GM18873 (cell line): Measurements from ENCODE around the gene ENTPD7.
A peak's percentile ranks its signal among the peaks of the same experiment; 100 is the strongest.
"Not testable (repeated sequence)": the region's sequence is repeated elsewhere in the genome, so short reads cannot be mapped to it uniquely, and the experiment has no call there.

Experiments
- ATAC-seq: cut with Tn5 transposase; IDR thresholded peaks from one replicate; pipeline ENCODE4 v1.9.1; 2021; ENCODE audit warnings: mild to moderate bottlenecking, moderate library complexity, moderate number of reproducible peaks; ENCODE audit not compliant: unreplicated experiment, low FRiP score

Gene ENTPD7

DNA sequence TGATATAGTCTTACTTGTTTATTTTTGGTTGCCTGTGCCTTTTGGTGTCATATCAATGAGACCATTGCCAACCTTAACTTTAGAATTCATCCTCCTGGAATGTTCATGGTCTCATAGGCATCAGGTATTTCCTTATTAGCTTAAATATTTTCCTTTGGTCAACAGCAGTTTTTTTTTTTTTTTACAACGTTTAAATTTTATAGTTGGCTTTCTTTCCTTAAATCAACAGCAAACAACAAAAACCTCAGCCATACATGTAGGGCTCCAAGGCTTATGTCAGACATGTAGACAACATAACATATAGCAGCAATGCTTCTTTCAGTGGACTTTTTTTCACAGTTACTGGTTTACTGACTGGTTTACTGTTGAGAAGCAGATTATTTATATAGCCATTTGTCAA lies 22.7 kb downstream of the ENTPD7 start:
- ATAC-seq = no peak

- ATAC-seq = no peak
These were observed 23.4 kb downstream of the ENTPD7 start for GRCh38 chr10:99682752-99683151.

DNA sequence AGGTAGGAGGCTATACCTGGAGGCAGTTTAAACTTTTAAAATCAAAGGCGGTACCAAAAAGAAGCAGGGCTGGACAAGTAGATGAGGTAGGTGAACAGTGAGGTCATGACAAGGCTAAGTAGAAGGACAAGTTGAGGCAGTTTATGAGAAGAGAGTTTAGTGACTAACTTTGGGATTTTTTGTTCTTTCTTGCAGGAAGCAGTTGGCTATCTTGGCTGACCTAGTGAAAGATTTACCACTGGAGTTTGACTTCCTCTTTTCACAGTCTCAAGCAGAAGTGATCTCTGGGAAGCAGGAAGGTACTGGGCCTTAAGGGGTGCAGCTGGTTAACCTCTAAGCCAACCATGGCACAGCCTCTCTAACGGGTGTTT lies 26.3 kb downstream of the ENTPD7 start:
- ATAC-seq = peak; percentile 85

DNA sequence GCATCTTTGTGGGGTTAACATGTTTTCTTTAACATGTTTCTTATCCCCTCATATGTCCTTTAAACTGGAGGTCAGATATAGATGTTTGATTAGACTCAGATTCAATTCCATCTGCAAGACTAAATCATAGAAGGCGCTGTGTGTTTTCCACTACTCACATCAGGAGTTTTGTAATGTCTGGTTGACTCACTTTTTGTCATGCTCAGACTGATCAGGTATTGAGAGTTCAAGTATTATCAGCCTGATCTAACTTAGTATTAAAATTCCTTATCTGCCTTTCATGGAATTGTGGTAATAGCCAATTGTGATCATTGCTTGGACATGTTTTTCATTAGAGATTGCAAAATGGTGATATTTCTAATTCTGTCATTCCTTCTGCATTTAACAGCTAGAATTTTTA lies 30.2 kb downstream of the ENTPD7 start:
- ATAC-seq = no peak

- ATAC-seq = no peak
These were observed 34.7 kb downstream of the ENTPD7 start for GRCh38 chr10:99693933-99694583.

DNA sequence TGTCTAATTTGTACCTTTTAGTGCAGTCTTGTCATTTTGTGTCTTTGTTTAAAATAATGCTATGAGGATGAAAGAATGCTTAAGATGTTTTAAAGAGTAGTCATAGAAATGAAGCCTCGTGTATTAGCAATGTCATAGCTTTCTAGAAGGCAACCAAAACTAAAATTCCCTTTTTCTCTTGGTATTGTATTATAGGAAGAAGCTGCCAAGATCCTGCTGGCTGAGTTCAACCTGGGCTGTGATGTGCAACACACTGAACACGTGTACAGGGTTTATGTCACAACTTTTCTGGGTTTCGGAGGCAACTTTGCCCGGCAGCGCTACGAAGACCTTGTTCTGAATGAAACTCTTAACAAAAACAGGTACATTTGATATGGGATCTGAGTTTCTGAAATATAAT lies 36.5 kb downstream of the ENTPD7 start:
- no peak for ATAC-seq

- ATAC-seq = no peak
These were observed 39.3 kb downstream of the ENTPD7 start for GRCh38 chr10:99698504-99699080.

DNA sequence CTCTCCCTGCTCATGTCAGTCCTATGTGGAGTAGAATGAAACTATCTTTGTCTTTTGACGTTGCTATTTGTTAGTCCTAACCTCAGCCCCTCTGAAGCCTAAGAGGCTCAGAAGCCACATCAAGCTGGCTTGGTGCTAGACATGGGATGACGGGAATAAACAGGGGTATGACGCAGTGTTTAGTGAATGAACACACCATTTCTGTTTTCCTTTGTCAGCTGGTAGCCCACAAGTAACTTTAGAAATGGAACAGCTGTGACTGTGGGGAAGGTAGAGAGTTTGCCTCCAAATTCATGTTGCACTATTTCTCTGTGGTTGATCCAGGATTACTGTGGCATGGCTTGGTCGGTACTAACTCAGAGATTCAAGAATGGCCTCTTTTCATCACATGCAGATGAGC lies 41.3 kb downstream of the ENTPD7 start:
- no peak for ATAC-seq

DNA sequence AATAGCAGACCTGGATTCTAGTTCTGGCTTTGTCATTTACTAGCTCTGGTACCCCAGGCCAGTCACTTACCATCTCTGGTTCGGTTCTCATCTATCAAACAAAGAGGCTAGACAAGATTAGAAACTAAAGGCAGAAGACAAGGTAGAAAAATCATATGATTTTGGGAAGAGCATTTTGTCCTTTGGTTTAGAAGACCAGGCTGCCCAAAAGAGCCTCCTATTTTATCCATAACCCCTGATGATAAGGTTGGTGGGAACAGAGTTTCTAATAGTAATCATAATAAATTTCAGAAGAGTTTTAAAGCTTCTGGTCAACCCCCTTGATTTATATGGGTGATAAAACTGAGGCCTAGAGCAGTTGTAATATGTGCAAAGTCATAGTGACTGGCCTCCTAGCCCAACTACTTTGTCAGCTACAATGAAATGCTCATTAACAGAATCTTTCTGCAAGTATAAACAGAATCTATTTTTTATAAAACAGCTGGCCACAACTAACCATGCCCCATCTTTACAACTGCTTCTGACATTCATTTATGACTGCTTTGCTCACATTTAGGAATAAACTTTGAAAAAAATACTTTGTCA lies 49.2 kb downstream of the ENTPD7 start:
- no peak for ATAC-seq

DNA sequence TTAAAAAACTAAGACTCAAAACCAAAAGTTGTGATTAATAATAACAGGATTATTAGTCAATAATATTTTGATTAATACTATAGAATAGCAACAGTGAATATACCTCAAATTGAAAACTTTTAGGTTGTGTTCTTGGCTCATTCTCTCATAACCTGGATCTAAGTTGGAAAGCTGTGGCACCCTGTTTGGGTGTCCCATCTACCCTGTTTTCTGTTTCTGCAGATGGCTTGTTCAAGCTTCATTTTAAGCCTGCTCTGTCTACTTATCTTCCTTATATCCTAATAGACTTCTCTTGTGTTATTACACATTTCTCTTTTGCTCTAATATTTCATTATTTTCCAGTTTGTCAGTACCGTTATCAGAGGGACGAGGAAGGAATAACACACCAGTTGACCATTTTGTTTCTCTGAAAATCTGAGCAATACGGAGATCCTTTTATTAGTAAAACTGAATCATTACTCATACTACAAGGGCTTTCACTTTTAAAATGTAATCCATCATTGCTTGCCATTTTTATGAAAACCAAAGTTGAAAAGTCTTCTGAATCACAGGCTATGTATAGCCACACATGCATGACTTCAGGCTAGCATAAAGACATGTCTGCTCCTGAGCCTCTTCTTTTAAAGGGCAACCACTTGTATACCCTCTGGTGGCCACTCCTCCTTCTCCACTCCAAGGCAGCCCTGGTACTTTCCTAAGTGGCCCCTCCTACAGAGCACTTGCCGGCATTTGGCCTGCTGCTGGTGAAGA lies 50.3 kb downstream of the ENTPD7 start:
- no peak for ATAC-seq

GRCh38 chr10:99711129-99711719 lies 51.9 kb downstream of the ENTPD7 start:
- no peak for ATAC-seq

GRCh38 chr10:99714446-99714845 lies 55.1 kb downstream of the ENTPD7 start:
- no peak for ATAC-seq

DNA sequence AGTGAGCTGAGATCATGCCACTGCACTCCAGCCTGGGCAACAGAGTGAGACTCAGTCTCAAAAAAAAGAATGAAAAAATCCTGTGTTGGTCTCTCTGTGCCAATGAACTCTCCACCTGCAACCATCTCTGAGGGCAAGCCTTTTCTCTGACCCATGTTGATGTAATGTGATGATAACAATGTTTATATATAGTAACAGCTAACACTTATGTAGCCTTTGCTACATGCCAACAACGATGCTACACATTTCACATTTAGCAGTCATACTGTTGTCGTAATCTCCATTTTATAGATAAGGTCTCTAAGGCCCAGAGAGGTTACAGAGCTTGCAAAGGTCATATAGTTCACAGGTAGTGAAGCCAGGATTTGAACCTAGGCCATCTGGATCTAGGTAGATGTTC lies 61.1 kb downstream of the ENTPD7 start:
- no peak for ATAC-seq

- ATAC-seq = no peak
These were observed 70.7 kb downstream of the ENTPD7 start for GRCh38 chr10:99730026-99730425.

- no peak for ATAC-seq
These were observed 72.2 kb downstream of the ENTPD7 start for GRCh38 chr10:99731306-99732032.

- ATAC-seq = peak; percentile 64
These were observed 72.9 kb downstream of the ENTPD7 start, which contains the start of the genes COX15 and CUTC for GRCh38 chr10:99732033-99732842. TSS of gene COX15 (minus strand) at chr10:99732127. CDS start at chr10:99732049, 78 bp downstream. TSS of gene CUTC (plus strand) at chr10:99732234. CDS start at chr10:99732349, 115 bp downstream.

- ATAC-seq = no peak
These were observed 74.1 kb downstream of the ENTPD7 start for GRCh38 chr10:99733366-99733765.

- ATAC-seq = not testable (repeated sequence)
These were observed 74.8 kb downstream of the ENTPD7 start for GRCh38 chr10:99734111-99734510.

DNA sequence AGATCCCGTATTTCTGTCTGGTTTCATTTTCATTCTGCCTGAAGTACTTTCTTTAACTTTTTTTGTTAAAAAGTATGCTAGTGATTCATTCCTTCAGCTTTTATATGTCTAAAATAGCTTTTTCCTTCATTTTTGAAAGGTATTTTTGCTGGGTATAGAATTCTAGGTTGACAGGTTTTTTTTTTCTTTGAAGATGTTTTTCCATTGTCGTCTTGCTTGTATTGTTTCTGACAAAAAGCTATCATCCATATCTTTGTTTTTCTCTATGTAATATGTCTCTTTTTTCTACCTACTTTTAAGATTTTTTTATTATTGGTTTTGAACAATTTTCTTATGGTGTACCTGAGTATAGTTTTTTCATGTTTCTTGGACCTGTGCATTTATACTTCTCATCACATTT lies 81.0 kb downstream of the ENTPD7 start:
- ATAC-seq = no peak
